Eye (tissue), 1 donor: ENCODE measurements around the gene KCTD19.

Experiments
- DNase-seq: peaks from one replicate; pipeline ENCODE4 v3.0.0-alpha.2; 2015

The KCTD19 gene

DNA sequence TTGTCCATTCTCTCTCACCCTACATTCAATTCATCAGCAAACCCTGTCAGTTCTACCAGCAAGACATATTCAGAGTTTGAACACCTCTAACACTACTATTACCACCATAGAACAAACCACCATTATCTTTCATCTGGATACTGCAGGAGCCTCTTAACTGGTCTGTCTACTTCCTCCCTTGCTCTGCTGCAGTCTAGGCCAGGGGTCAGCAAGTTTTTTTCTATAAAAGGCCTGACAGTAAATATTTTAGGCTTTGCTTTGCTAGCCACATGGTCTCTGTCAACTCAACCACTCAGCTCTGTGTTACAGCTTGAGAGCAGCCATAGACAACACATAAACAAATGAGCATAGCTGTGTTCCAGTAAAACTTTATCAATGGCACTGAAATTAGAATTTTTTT is 13.8 kb downstream of the KCTD19 start:
- DNase-seq: no peak

DNA sequence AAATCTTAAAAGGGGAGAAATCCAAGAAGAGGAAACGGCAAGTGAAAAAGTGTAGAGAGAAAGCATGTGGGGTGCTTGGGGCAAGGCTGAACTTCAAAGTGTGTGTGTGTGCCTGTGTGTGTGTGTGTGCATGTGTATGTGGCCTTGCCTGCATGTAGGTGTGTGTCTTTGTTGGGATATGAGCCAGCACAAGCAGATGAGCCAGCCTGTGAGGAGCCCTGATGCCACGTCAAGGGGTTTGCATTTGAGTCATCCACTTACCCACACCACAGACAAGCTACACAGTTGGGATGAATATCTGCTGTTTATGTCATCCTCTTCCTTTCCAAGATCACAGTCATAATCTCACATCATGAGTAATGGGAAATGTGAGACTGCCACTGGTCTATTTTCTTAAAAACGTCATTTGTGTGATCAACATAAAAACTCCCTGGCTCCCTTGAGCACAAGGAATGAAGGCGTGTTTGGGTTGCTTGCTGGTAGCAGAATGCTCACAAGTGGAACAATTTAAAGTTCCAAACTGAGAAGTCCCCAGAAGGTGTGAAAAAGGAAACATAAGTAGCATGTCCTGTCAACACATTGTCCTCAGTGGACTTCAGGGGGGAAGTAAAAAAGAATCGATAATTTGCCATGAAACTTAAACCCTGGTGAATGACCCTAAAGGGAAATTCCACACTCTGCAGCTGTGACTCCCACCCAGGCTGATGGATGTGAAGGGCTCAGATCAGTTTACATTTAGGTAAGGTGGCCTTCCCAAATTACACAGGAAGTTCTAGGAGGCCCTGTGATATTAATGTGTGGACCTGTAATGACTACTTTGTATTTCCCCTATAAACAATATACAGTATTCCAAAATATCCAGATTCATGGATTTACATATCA is 14.7 kb downstream of the KCTD19 start:
- peak; percentile 56 for DNase-seq

DNA sequence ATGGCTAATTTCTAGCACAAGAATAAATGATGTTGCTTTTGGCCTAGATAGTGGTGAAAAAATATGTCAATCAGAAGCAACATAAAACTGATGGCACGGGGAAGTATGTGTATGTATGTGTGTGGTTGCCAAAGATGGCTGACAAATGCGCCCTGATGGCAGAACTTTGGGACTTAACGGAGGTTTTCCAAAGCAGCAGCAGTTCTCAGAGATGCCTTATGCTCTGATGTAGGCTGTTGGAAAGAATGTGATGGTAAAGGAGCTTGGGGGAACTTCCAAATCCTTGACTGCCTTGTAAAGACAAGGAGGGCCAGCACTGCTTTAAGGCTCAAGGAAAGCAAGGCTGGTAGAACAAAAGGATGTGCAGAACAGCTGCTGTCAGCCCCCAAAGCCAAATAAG is 16.0 kb downstream of the KCTD19 start:
- no peak for DNase-seq

DNA sequence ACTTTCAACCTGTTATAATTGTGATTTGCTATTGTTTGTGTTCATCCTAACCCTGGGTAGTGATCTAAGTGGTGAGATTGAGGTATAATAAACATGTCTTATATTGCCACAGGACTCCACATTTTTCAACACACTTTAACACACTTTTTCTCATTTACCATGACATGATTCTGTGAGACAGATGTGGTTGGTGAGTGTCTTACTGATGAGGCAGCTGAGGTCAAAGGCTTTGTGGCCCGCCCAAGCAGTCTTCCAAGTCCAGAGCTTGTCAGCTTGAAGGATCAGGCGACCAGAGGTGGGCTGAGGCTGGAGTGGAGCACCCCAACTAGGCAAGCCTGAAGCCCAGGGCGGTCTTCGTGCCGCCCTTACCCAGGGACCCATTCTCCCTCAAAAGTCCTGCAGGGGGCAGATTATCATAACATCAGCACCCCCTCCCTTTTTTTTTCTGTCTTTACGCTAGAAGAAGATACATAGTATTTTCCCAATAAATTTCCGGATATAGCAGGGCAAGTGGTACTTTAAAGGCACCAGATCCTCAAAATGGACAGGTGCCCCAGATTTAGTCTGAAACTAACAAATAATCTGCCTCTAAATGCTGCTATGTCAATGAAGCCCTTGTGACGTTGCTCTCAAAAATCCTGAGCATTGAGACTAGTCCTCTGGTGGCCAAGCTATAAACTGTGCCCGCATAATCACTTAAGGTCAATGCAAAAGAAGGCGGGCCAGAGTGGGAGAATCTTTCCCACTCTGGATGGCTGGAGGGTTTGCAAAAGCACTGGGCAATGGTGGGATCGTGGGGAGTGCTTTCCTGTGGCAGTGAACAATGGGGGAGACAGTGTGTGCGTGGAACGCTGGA is 21.1 kb downstream of the KCTD19 start:
- no peak for DNase-seq

DNA sequence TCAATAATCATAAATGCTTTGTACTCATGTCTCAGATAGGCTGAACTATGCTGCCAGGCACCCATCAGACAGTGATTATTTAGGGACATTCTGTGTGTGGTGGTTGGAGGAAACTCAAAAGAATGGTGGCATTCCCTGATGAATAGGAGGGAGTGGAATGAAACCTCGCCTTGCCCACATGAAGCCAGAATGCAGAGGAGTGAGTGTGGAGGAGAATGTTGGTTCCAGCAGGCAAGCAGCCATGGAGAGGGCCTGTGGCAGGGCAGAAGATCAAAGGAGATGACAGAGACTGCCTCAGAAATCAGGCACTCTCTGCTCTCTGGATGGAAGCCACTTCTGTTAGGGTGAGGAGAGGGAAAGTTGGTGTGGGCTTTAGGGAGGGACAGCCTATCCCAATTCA is 22.5 kb downstream of the KCTD19 start:
- no peak for DNase-seq

DNA sequence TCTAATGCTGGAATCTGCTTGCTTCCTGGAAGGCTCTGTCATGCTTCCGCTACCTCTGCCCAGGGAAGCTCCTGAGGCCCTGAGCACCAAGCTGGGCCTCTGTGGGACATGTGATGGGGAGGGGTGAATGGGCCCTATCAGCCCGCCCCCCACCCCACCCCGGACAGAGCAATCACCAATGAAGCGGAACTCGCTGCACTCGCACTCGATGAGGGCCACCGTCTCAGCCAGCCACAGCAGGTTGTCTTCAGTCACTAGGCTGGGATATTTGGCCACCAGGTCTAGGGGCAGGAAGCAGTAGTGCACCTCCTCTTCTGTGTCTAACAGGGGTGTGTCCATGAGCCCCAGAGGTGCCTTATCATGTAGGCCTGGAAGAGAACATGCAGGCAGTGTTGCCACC is 23.6 kb downstream of the KCTD19 start:
- DNase-seq: no peak

DNA sequence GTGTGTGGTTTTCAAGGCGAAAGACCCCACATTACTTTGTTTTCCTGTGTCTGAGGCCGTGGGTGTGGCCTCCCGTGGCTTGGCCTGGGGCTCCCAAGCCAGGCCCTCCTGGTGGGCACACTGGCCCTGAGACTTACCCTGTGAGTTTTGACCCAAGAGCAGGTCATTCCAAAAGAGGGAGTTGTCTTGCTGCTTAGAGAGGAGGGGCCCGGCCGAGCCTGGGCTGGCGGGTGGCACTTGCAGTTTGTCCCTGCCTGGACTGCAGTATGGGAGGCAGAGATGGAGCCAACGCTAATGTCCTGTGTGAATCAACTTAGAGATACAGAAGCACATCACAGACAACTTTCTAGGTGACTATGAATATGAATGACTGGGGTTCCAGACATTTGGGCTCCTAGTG is 24.5 kb downstream of the KCTD19 start:
- no peak for DNase-seq

DNA sequence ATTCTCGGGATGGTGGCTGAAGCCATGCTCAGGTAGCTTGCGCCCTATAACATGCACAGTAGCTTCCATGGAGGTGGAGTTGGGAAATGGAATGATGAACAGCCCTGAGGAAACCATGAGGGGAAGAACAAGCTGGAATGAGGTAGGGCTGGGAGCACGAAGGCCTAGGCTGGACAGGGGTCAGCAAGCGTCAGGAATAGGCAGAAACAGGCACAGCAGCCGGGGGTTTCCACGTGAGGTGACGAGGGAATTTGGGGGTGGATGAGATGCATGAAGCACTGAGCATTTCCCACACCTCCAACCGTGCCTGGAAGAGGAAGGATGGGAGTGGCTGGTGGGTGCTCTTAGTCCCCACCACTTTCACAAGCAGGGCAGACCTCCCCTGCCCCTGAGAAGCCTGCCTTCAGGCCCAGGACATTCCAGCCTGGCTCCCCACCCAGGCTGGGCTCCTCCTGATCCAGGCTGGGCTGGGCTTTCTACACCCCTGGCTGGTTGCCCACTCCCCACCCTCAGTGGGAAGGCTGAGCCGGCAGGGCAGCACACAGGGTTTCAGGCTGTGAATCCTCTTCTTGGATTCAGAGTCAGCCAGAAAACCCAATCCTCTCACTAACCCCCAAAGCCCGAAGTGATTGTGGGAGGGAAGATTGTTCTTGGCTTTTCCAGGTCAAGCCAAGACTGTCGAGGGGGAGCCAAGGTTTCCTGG is 25.3 kb downstream of the KCTD19 start:
- peak; percentile 45 for DNase-seq

DNA sequence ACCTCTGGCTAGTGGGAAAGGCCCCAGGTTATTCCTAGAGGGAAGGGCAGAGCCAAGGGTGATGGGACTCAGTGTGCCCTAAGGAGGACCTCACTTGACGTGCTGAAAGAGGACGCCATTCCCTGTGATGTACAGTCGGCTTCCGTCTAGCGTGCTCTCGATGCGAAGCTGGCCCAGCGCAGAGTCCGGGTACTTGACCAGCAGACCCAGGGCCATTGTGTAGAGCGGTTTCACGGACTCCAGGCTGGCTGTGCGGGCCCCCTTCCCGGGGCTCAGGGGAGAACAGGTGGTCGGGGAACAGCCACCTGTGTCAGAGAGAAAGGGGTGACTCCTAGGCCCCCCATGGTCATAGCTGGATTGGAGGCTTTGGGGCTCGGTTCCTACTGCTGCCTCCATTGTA is 27.3 kb downstream of the KCTD19 start:
- no peak for DNase-seq

DNA sequence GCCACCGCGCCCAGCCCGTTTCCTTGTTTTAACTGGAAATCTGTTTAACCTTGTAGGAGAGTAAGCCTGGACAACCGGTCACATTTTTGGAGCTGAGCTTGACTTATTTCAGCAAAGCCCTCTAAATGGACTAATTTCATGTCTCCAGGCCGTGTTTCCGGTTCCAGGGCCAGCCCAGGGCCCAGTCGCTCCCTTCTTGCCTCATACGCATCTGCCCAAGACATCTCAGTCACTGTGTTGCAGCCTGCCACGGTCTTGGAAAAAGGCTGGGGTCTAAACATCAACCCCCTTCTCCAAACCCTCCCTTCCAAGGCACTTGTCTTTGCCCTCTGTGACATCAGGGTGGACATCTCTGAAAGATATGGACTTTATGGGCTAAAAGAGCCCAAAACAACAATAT is 28.3 kb downstream of the KCTD19 start:
- DNase-seq: no peak

DNA sequence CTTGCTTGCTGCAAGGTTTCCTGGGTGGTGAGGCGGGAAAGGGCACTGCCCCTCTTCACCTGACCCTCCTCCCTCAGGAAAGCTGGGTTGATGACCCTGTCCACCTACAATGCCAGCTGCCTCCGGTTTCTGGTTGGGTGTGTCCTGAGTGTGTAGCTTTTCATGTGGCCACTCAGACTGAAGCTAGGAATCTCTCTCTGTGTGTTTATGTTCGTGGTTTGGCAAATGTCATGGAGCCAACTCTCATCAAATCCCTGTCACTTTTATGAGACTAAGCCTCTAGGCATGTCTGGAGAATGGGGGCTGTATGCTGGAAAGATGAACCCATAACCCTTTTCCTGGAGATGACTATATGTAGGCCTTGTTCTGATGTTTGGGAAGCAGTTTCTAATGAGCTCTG is 30.1 kb downstream of the KCTD19 start:
- DNase-seq: no peak

DNA sequence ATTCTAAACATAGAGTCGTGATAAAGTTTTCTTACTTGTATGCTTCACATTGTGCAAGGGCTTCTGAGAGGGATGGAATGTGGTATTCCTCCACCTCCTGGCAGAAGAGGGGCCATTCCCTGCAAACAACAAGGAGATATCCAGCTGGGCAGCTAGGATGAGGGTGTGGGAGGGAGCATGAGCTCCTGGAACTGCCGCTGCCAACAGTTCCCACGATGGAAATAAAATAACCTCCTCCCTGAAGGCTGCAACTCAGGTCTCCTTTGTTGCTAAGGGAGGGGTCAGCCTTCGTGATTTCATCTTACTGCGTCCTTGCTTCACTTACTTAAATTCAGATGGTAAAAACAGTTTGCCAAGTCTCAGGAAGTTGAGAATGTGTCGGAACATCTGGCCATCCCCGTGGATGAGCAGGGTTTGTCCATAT is 31.6 kb downstream of the KCTD19 start:
- no peak for DNase-seq

DNA sequence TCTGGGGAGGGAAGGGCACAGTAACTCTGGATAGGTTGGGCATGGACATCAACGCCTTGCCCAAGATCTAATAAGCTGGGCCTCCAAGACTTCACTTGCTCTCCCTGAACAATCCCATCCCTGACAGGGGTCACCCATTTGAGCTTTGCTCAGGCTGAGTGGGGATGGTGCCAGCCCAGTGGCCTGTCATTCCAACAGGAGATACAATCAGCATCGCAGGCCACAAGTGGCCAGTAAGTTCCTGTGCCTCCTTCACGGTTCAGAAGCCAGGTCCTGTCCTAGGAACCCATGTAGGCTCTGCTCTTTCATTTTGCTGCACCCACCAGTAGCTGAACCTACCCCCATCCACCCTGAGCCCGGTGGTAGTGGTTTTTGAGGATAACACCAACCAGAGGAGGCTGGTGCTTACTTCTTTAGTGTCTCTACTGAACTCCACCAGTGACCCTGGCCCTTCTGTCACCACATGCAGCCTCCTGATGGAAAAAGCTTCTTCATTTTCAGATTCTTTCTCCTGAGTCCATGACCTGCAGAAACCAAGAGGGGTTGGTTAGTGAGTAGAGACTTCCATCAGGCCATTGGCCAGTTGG is 32.3 kb downstream of the KCTD19 start:
- no peak for DNase-seq

DNA sequence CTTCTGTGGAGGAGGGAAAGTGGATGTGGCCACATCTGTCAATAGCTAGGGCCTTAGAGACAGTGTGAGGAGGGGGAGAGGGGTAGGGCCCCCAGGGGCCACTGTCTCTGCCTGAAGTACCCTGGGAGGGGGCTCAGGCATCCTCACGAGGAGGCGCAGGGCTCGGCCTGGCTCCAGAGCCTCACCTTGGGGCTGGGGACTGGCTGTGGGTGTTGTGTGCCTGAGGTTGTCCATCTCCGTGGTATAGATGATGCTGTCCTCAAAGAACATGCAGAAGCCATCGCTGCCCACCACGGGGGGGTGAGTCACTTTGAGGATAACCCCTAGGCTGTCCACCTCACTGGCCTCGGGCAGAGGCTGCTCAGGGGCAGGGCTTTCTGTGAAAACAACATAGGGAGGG is 35.1 kb downstream of the KCTD19 start:
- no peak for DNase-seq

DNA sequence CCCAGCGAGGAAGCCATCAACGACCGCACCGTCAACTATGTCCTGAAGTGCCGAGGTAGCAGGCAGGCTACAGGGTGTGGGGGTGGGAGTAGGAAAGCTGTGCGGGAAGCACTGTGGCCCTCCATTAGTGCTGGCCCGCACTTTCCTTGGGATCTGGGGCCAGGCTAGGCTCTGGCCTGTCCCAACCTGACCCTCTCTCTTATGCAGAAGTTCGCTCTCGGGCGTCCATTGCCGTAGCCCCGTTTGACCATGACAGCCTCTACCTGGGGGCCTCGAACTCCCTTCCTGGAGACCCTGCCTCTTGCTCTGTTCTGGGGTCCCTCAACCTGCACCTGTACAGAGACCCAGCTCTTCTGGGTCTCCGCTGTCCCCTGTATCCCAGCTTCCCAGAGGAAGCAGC is 38.6 kb downstream of the KCTD19 start:
- no peak for DNase-seq

DNA sequence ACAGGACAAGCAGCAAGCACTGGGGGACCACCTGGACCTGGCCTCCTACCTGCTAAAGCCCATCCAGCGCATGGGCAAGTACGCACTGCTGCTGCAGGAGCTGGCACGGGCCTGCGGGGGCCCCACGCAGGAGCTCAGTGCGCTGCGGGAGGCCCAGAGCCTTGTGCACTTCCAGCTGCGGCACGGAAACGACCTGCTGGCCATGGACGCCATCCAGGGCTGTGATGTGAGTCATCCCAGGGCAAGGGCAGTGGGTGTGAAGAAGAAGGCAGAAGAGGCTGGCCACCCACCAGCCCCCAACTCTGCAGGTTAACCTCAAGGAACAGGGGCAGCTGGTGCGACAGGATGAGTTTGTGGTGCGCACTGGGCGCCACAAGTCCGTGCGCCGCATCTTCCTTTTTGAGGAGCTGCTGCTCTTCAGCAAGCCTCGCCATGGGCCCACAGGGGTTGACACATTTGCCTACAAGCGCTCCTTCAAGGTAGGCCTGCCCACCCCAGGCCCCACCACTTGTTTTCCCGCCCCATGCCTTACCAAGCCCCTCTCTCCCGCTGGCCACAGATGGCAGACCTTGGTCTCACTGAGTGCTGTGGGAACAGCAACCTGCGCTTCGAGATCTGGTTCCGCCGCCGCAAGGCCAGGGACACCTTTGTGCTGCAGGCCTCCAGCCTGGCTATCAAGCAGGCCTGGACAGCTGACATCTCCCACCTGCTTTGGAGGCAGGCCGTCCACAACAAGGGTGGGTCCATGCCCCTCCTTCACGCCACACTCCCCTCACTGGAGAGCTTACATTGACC is 39.9 kb downstream of the KCTD19 start:
- no peak for DNase-seq

DNA sequence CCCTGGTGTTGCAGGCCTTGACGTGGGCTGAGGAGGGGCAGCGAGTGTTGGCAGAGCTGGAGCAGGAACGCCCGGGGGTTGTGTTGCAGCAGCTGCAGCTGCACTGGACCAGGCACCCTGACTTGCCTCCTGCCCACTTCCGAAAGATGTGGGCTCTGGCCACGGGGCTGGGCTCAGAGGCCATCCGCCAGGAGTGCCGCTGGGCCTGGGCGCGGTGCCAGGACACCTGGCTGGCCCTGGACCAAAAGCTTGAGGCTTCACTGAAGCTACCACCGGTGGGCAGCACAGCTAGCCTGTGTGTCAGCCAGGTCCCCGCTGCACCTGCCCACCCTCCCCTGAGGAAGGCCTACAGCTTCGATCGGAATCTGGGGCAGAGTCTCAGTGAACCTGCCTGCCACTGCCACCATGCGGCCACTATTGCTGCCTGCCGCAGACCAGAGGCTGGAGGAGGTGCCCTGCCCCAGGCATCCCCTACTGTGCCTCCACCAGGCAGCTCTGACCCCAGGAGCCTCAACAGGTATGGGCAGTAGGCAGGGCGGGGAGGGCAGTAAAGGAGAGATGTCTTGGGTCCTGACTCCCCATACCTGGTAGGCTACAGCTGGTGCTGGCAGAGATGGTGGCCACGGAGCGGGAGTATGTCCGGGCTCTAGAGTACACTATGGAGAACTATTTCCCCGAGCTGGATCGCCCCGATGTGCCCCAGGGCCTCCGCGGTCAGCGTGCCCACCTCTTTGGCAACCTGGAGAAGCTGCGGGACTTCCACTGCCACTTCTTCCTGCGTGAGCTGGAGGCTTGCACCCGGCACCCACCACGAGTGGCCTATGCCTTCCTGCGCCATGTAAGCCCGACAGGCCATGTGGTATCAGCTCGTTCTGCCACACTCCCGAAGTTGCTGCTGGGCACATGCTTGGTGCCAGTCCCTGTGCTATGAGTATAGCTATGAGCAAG is 41.6 kb downstream of the KCTD19 start:
- peak; percentile 67 for DNase-seq

DNA sequence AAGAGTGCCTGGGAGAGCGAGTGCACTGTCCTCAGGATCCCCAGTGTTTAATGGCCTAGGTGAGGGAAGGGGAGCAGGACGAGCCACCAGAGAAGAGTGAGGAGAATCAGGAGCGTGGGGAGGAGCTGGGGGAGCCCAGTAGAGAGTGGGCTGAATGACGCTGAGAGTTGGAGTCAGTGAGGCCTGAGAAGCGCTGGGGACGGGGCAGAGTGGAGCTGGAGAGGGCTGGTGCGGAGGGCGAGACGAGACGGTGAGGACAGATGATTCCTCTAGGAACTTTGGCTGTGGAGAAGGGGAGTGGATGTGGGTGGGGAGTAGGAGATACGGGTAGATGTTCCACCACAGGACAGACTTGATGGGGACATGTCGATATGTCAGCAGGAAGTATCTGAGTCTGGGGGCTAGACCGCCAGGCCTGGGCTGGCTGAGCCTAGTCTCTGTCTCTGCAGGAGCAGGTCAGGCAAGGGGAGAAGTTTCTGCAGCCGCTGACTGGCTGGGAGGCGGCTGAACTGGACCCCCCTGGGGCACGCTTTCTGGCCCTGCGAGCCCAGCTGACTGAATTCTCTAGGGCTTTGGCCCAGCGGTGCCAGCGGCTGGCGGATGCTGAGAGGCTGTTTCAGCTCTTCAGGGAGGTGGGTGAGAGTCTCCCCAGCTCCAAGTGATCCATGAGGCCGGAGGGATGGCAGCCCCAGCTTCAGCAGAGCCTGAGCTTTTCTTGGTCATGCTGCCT is 42.5 kb downstream of the KCTD19 start:
- DNase-seq: no peak

DNA sequence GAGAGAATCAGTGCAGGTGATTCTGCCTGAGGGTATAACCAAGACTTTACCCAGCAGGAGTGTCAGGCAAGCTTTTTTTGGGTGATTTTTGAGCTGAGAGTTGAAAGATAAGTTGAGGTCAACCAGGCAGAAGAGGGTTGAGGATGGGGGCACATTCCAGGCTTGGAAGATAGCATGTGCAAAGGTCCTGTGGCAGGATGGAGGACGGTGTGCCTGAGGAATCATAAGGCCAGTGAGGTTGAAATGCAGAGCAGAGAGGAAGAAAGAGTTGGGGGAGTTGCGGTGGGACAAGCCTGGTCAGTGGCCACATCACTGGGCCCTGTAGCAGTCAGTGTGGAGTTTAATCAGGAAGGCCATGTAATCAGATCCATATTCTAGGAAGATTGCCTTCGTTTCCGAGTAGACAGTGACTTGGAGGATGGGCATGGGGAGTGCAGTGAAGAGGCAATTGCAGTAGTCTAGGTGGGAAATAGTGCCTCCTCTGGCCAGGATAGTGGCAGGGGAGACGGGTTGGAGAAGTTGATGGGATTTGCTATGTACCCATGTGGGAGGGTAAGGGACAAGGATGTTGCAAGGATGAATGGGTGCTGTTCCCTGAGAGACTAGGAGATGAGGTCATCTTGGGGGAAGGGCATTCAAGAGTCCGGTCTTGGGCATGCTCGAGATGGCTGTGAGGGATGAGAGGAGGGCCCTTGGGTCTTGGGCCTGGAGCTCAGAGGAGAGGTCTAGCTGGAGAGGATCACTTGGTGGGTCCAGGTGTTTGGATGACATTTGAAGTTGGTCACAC is 43.3 kb downstream of the KCTD19 start:
- no peak for DNase-seq

DNA sequence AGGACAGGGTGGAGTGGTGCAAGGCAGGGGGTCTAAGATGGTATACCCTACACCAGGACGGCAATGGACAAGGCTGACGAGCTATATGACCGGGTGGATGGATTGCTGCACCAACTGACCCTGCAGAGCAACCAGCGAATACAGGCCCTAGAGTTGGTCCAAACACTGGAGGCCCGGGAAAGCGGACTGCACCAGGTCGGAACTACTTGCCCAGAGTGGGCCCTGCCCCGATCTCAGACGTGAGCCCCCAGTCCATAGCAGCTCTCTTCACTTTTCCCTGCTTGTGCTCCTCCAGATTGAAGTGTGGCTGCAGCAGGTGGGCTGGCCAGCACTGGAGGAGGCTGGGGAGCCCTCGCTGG is 44.1 kb downstream of the KCTD19 start:
- DNase-seq: no peak
